ENCODE results near the gene GPR15LG.
"Not testable (repeated sequence)": the region's sequence is repeated elsewhere in the genome, so short reads cannot be mapped to it uniquely, and the experiment has no call there.

GPR15LG gene

GRCh38 chr10:84138478-84139125, 35.0 kb upstream of the GPR15LG start:
- TF ChIP-seq SP1 (IDR thresholded peaks at IDR 0.05) (no peak), ARNT (IDR thresholded peaks at IDR 0.05) (no peak), HDGF (IDR thresholded peaks at IDR 0.05; ENCODE audit: borderline replicate concordance) (no peak), NFRKB (IDR thresholded peaks at IDR 0.05) (no peak), FOXA1 (IDR thresholded peaks at IDR 0.05) (no peak), ZNF384 (IDR thresholded peaks at IDR 0.05) (no peak), LEF1 (IDR thresholded peaks at IDR 0.05; ENCODE audit: borderline replicate concordance) (no peak), BHLHE40 (IDR thresholded peaks at IDR 0.05; ENCODE audit: borderline replicate concordance) (no peak), TARDBP (IDR thresholded peaks at IDR 0.05) (no peak), SUZ12 (IDR thresholded peaks at IDR 0.05) (no peak), FOXK2 (IDR thresholded peaks at IDR 0.05) (no peak), ELF4 (IDR thresholded peaks at IDR 0.05) (no peak), FOXM1 (IDR thresholded peaks at IDR 0.05; ENCODE audit: borderline replicate concordance) (no peak), L3MBTL2 (conservative IDR thresholded peaks at IDR 0.05) (no peak), CTBP1 (IDR thresholded peaks at IDR 0.05; ENCODE audit: borderline replicate concordance) (no peak), PKNOX1 (IDR thresholded peaks at IDR 0.05) (no peak)
- ChIA-PET CTCF (interaction anchor here (0.7 to 1.9 kb wide), 3 partner anchors 9 to 237 kb away, joined by 3 to 11 read pairs (median 4); no protein-coding TSS in a partner anchor), POLR2A (interaction anchor here (0.8 kb wide), 1 partner anchor 9 kb away, joined by 3 read pairs; no protein-coding TSS in a partner anchor)
- no peak for DNase-seq (ENCODE audit: extremely low spot score)

GRCh38 chr10:84139126-84140035, 34.2 kb upstream of the GPR15LG start, which contains the start of gene GHITM:
Gene GHITM (plus strand): TSS chr10:84139509. CDS start chr10:84141501, 1,992 bp downstream.
- TF ChIP-seq FOXK2 (IDR thresholded peaks at IDR 0.05) (peak; percentile 84), TARDBP (IDR thresholded peaks at IDR 0.05) (no peak), PKNOX1 (IDR thresholded peaks at IDR 0.05) (peak; percentile 75), NFRKB (IDR thresholded peaks at IDR 0.05) (peak; percentile 93), LEF1 (IDR thresholded peaks at IDR 0.05; ENCODE audit: borderline replicate concordance) (no peak), ELF4 (IDR thresholded peaks at IDR 0.05) (peak; percentile 66; the same call in 1 of the 2 replicates), L3MBTL2 (conservative IDR thresholded peaks at IDR 0.05) (peak; percentile 31; the same call in 1 of the 2 replicates), FOXM1 (IDR thresholded peaks at IDR 0.05; ENCODE audit: borderline replicate concordance) (no peak), FOXA1 (IDR thresholded peaks at IDR 0.05) (no peak), ZNF384 (IDR thresholded peaks at IDR 0.05) (no peak), HDGF (IDR thresholded peaks at IDR 0.05; ENCODE audit: borderline replicate concordance) (no peak), BHLHE40 (IDR thresholded peaks at IDR 0.05; ENCODE audit: borderline replicate concordance) (no peak), ARNT (IDR thresholded peaks at IDR 0.05) (no peak), CTBP1 (IDR thresholded peaks at IDR 0.05; ENCODE audit: borderline replicate concordance) (no peak)
- POLR2A ChIA-PET: interaction anchor here (0.8 kb wide), 1 partner anchor 10 kb away, joined by 3 read pairs; no protein-coding TSS in a partner anchor
- peak; percentile 95 for DNase-seq (ENCODE audit: extremely low spot score)
- CTCF ChIA-PET: interaction anchor here (0.7 to 1.9 kb wide), 2 partner anchors 9 to 236 kb away, joined by 4 to 11 read pairs; no protein-coding TSS in a partner anchor

- POLR2A ChIA-PET: no interaction called here
- DNase-seq (ENCODE audit: extremely low spot score): no peak
- TF ChIP-seq ELF4 (IDR thresholded peaks at IDR 0.05): no peak
- CTCF ChIA-PET: interaction anchor here (1.9 kb wide), 1 partner anchor 9 kb away, joined by 11 read pairs; no protein-coding TSS in a partner anchor
Measured at GRCh38 chr10:84140036-84140379, 33.6 kb upstream of the GPR15LG start.

GRCh38 chr10:84147347-84147746, 26.3 kb upstream of the GPR15LG start:
- ChIA-PET POLR2A (no interaction called here), CTCF (interaction anchor here (0.6 to 2.2 kb wide), 9 partner anchors 8 to 390 kb away, joined by 3 to 11 read pairs (median 4); partner anchors contain the start of gene GHITM)
- no peak for DNase-seq (ENCODE audit: extremely low spot score)
- TF ChIP-seq TARDBP (IDR thresholded peaks at IDR 0.05) (no peak), BHLHE40 (IDR thresholded peaks at IDR 0.05; ENCODE audit: borderline replicate concordance) (no peak), ARNT (IDR thresholded peaks at IDR 0.05) (no peak), SUZ12 (IDR thresholded peaks at IDR 0.05) (no peak), ELF4 (IDR thresholded peaks at IDR 0.05) (no peak), SP1 (IDR thresholded peaks at IDR 0.05) (no peak), L3MBTL2 (conservative IDR thresholded peaks at IDR 0.05) (no peak), FOXM1 (IDR thresholded peaks at IDR 0.05; ENCODE audit: borderline replicate concordance) (no peak), PKNOX1 (IDR thresholded peaks at IDR 0.05) (no peak), ZNF384 (IDR thresholded peaks at IDR 0.05) (no peak), FOXA1 (IDR thresholded peaks at IDR 0.05) (no peak), LEF1 (IDR thresholded peaks at IDR 0.05; ENCODE audit: borderline replicate concordance) (no peak), FOXK2 (IDR thresholded peaks at IDR 0.05) (no peak), CTBP1 (IDR thresholded peaks at IDR 0.05; ENCODE audit: borderline replicate concordance) (no peak), NFRKB (IDR thresholded peaks at IDR 0.05) (no peak), HDGF (IDR thresholded peaks at IDR 0.05; ENCODE audit: borderline replicate concordance) (no peak)

GRCh38 chr10:84148006-84148597, 25.5 kb upstream of the GPR15LG start:
- CTCF ChIA-PET: interaction anchor here (0.6 to 2.2 kb wide), 9 partner anchors 8 to 389 kb away, joined by 3 to 11 read pairs (median 4); partner anchors contain the start of gene GHITM

More at GRCh38 chr10:84148006-84148597, 25.5 kb upstream of the GPR15LG start:
- peak; percentile 39 for DNase-seq (ENCODE audit: extremely low spot score)
- POLR2A ChIA-PET: not testable (repeated sequence)
